ENCODE measurements around the gene SPINT2.

SPINT2 gene

GRCh38 chr19:38266981-38267597, 2.7 kb downstream of the SPINT2 start:
- Histone ChIP-seq H3K27me3 (ENCODE audit: low read depth) (no peaks in the 10 kb centered on the region), H3K36me3 (replicated peaks) (no peaks in the 10 kb centered on the region), H3K4me3 (no peak overlapping the region), H3K4me1 (peaks cover 24% of the 10 kb centered on the region), H3K9me3 (no peaks in the 10 kb centered on the region)
- no peak for DNase-seq (ENCODE audit: low spot score in 2 of 2)
- in situ Hi-C loops (cut with MboI; ENCODE audit: low sequenced_read_pairs), result no loop called here

GRCh38 chr19:38267761-38268483, 3.5 kb downstream of the SPINT2 start:
- no peaks in the 10 kb centered on the region for H3K9me3 ChIP-seq
- H3K4me3 ChIP-seq, result no peak overlapping the region
- H3K36me3 ChIP-seq (replicated peaks), result no peaks in the 10 kb centered on the region
- in situ Hi-C loops (cut with MboI; ENCODE audit: low sequenced_read_pairs), result no loop called here
- peaks cover 20% of the 10 kb centered on the region for H3K4me1 ChIP-seq
- DNase-seq (ENCODE audit: low spot score in 2 of 2), result no peak
- H3K27me3 ChIP-seq (ENCODE audit: low read depth), result no peaks in the 10 kb centered on the region

- in situ Hi-C loops (cut with MboI; ENCODE audit: low sequenced_read_pairs), result no loop called here
- H3K36me3 ChIP-seq (replicated peaks), result no peaks in the 10 kb centered on the region
- H3K4me1 ChIP-seq, result peaks cover 14% of the 10 kb centered on the region
- H3K4me3 ChIP-seq, result no peak overlapping the region
- H3K27me3 ChIP-seq (ENCODE audit: low read depth), result no peaks in the 10 kb centered on the region
- H3K9me3 ChIP-seq, result no peaks in the 10 kb centered on the region
- DNase-seq (ENCODE audit: low spot score in 2 of 2), result no peak
Measured at GRCh38 chr19:38268539-38268938, 4.2 kb downstream of the SPINT2 start.

- H3K9me3 ChIP-seq, result no peaks in the 10 kb centered on the region
- H3K4me1 ChIP-seq, result peaks cover 2% of the 10 kb centered on the region
- H3K27me3 ChIP-seq (ENCODE audit: low read depth), result no peaks in the 10 kb centered on the region
- in situ Hi-C loops (cut with MboI; ENCODE audit: low sequenced_read_pairs), result no loop called here
- DNase-seq (ENCODE audit: low spot score in 2 of 2), result no peak
- H3K4me3 ChIP-seq, result no peak overlapping the region
- no peaks in the 10 kb centered on the region for H3K36me3 ChIP-seq (replicated peaks)
Measured at GRCh38 chr19:38270587-38271167, 6.3 kb downstream of the SPINT2 start.

GRCh38 chr19:38273499-38273898, 9.1 kb downstream of the SPINT2 start:
- in situ Hi-C loops (cut with MboI; ENCODE audit: low sequenced_read_pairs), result no loop called here
- no peak for DNase-seq (ENCODE audit: low spot score in 2 of 2)
- H3K27me3 ChIP-seq (ENCODE audit: low read depth), result no peaks in the 10 kb centered on the region
- no peaks in the 10 kb centered on the region for H3K36me3 ChIP-seq (replicated peaks)
- H3K9me3 ChIP-seq, result no peaks in the 10 kb centered on the region
- H3K4me1 ChIP-seq, result peaks cover 2% of the 10 kb centered on the region; the same call in 1 of the 2 replicates
- no peak overlapping the region for H3K4me3 ChIP-seq

- H3K4me1 ChIP-seq, result peaks cover 2% of the 10 kb centered on the region; the same call in 1 of the 2 replicates
- in situ Hi-C loops (cut with MboI; ENCODE audit: low sequenced_read_pairs), result no loop called here
Measured at GRCh38 chr19:38274739-38275138, 10.4 kb downstream of the SPINT2 start.

GRCh38 chr19:38276942-38277517, 12.7 kb downstream of the SPINT2 start:
- H3K36me3 ChIP-seq (replicated peaks), result no peaks in the 10 kb centered on the region
- peaks cover 2% of the 10 kb centered on the region; the same call in 1 of the 2 replicates for H3K4me1 ChIP-seq
- in situ Hi-C loops (cut with MboI; ENCODE audit: low sequenced_read_pairs), result no loop called here
- no peak overlapping the region for H3K4me3 ChIP-seq
- DNase-seq (ENCODE audit: low spot score in 2 of 2), result no peak
- H3K9me3 ChIP-seq, result no peaks in the 10 kb centered on the region
- no peaks in the 10 kb centered on the region for H3K27me3 ChIP-seq (ENCODE audit: low read depth)

More at GRCh38 chr19:38274739-38275138, 10.4 kb downstream of the SPINT2 start:
- Histone ChIP-seq H3K9me3 (no peaks in the 10 kb centered on the region), H3K4me3 (no peak overlapping the region), H3K36me3 (replicated peaks) (no peaks in the 10 kb centered on the region), H3K27me3 (ENCODE audit: low read depth) (no peaks in the 10 kb centered on the region)
- DNase-seq (ENCODE audit: low spot score in 2 of 2), result no peak

- in situ Hi-C loops (cut with MboI; ENCODE audit: low sequenced_read_pairs), result no loop called here
- H3K9me3 ChIP-seq, result no peaks in the 10 kb centered on the region
- peaks cover 2% of the 10 kb centered on the region; the same call in 1 of the 2 replicates for H3K4me1 ChIP-seq
- DNase-seq (ENCODE audit: low spot score in 2 of 2), result no peak
- no peak overlapping the region for H3K4me3 ChIP-seq
- no peaks in the 10 kb centered on the region for H3K27me3 ChIP-seq (ENCODE audit: low read depth)
- no peaks in the 10 kb centered on the region for H3K36me3 ChIP-seq (replicated peaks)
Measured at GRCh38 chr19:38277549-38277948, 13.2 kb downstream of the SPINT2 start.

- H3K4me1 ChIP-seq, result peaks cover 2% of the 10 kb centered on the region; the same call in 1 of the 2 replicates
- H3K27me3 ChIP-seq (ENCODE audit: low read depth), result no peaks in the 10 kb centered on the region
- H3K36me3 ChIP-seq (replicated peaks), result no peaks in the 10 kb centered on the region
- H3K4me3 ChIP-seq, result no peak overlapping the region
- in situ Hi-C loops (cut with MboI; ENCODE audit: low sequenced_read_pairs), result no loop called here
- no peak for DNase-seq (ENCODE audit: low spot score in 2 of 2)
- no peaks in the 10 kb centered on the region for H3K9me3 ChIP-seq
Measured at GRCh38 chr19:38277969-38278680, 13.8 kb downstream of the SPINT2 start.

GRCh38 chr19:38278751-38279150, 14.4 kb downstream of the SPINT2 start:
- Histone ChIP-seq H3K9me3 (no peaks in the 10 kb centered on the region), H3K4me3 (no peak overlapping the region), H3K27me3 (ENCODE audit: low read depth) (no peaks in the 10 kb centered on the region), H3K4me1 (peaks cover 2% of the 10 kb centered on the region; the same call in 1 of the 2 replicates), H3K36me3 (replicated peaks) (no peaks in the 10 kb centered on the region)
- in situ Hi-C loops (cut with MboI; ENCODE audit: low sequenced_read_pairs), result no loop called here
- DNase-seq (ENCODE audit: low spot score in 2 of 2), result no peak

GRCh38 chr19:38280030-38280921, 15.9 kb downstream of the SPINT2 start:
- in situ Hi-C loops (cut with MboI; ENCODE audit: low sequenced_read_pairs), result no loop called here
- peaks cover 2% of the 10 kb centered on the region; the same call in 1 of the 2 replicates for H3K4me1 ChIP-seq
- no peak overlapping the region for H3K4me3 ChIP-seq
- no peaks in the 10 kb centered on the region for H3K27me3 ChIP-seq (ENCODE audit: low read depth)
- H3K9me3 ChIP-seq, result no peaks in the 10 kb centered on the region
- H3K36me3 ChIP-seq (replicated peaks), result no peaks in the 10 kb centered on the region
- no peak for DNase-seq (ENCODE audit: low spot score in 2 of 2)

- in situ Hi-C loops (cut with MboI; ENCODE audit: low sequenced_read_pairs), result no loop called here
- DNase-seq (ENCODE audit: low spot score in 2 of 2), result no peak
- peaks cover 2% of the 10 kb centered on the region; the same call in 1 of the 2 replicates for H3K4me1 ChIP-seq
- H3K27me3 ChIP-seq (ENCODE audit: low read depth), result no peaks in the 10 kb centered on the region
- no peaks in the 10 kb centered on the region for H3K36me3 ChIP-seq (replicated peaks)
- H3K9me3 ChIP-seq, result no peaks in the 10 kb centered on the region
- H3K4me3 ChIP-seq, result no peak overlapping the region
Measured at GRCh38 chr19:38281811-38282566, 17.6 kb downstream of the SPINT2 start.

All from HAP-1 (cell line).